Upper lobe of right lung (tissue), 1 donor: Measurements from ENCODE around the gene ECE2. TPM values are rescaled to one million over a fixed set of nuclear protein-coding genes. Genes with fewer than 3 reads are reported as not detected.
A peak's percentile ranks its signal among the peaks of the same experiment; 100 is the strongest.

Experiments used
- ATAC-seq: fragments of 200-7000 bp; cut with Tn5 transposase; one replicate; pipeline ENCODE4 v1.9.1; 2020; ENCODE audit warnings: mild to moderate bottlenecking, moderate library complexity
- DNase-seq: peaks from one replicate; pipeline ENCODE4 v3.0.0-alpha.2; 2020
- H3K27ac ChIP-seq: fragments of 200-600 bp; one replicate; pipeline ENCODE4 v1.8.0; 2022
- H3K27me3 ChIP-seq: fragments of 200-600 bp; one replicate; pipeline ENCODE4 v1.8.0; 2022; ENCODE audit warnings: mild to moderate bottlenecking
- H3K36me3 ChIP-seq: fragments of 200-600 bp; one replicate; pipeline ENCODE4 v1.8.0; 2022
- H3K4me1 ChIP-seq: fragments of 200-600 bp; one replicate; pipeline ENCODE4 v1.8.0; 2022
- H3K4me3 ChIP-seq: fragments of 200-600 bp; one replicate; pipeline ENCODE4 v1.8.0; 2022; ENCODE audit warnings: mild to moderate bottlenecking
- H3K9me3 ChIP-seq: fragments of 200-600 bp; one replicate; pipeline ENCODE4 v1.8.0; 2022
- intact Hi-C: fragments of 100-400 bp; cut with DNase I; formaldehyde crosslinking; loops from one replicate; pipeline ENCODE4 v1.11.0; 2022
- total RNA-seq: library from RNA; stranded (reverse); fragmentation: NEBNext Ultra II Directional; extraction: Animal tissue kit (Norgen Biotek cat#: 25700); gene quantifications from one replicate; pipeline ENCODE4 v1.2.1, GENCODE V29; 2021
- TF ChIP-seq, protein P1 (sequence below): fragments of 200-600 bp; IDR thresholded peaks from one replicate; pipeline ENCODE4 v1.8.0; 2022; ENCODE audit warnings: antibody characterized with exemption
- donor health status: DM: no; HTN: yes; CAD: no; lungs with severe emphysema.

The ECE2 gene
- total RNA-seq, 1 donor from 2014 or later, result not detected

DNA sequence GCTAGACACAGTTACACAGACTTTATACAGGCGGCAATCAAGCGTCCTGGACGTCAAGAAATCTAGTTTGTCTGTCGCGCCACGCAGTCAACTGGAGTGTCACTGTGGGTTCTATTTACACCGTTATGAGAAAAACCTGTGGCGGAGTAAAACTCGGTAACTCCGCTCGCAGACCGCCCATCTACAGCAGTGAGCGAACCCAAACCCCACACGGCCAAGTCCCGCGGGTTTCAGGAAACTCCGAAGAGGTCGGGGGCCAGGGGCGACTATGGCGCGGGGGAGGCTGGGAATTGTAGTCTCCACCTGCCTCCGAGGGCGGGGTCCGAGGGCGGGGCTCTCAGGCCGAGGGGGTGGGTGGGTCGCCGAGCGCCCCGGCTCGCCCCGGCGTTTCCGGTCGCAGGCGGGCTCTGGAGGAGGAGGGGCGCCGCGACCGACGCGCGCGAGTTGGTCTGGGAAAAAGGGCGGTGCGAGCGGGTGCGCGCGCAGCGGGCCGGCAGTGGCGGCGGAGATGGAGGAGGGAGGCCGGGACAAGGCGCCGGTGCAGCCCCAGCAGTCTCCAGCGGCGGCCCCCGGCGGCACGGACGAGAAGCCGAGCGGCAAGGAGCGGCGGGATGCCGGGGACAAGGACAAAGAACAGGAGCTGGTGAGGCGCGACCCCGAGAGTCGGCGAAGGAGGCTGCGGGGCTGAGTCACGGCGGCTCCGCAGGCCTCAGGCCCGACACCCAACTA lies 23.1 kb downstream of the ECE2 start, which contains the start of gene PSMD2:
Gene PSMD2 (plus strand): TSS at position 483 of the 729 bp plus-strand sequence. CDS start 26 bp downstream, at position 509.
- peaks cover 38% of the 10 kb centered on the region for H3K36me3 ChIP-seq
- TF ChIP-seq, protein P1, sequence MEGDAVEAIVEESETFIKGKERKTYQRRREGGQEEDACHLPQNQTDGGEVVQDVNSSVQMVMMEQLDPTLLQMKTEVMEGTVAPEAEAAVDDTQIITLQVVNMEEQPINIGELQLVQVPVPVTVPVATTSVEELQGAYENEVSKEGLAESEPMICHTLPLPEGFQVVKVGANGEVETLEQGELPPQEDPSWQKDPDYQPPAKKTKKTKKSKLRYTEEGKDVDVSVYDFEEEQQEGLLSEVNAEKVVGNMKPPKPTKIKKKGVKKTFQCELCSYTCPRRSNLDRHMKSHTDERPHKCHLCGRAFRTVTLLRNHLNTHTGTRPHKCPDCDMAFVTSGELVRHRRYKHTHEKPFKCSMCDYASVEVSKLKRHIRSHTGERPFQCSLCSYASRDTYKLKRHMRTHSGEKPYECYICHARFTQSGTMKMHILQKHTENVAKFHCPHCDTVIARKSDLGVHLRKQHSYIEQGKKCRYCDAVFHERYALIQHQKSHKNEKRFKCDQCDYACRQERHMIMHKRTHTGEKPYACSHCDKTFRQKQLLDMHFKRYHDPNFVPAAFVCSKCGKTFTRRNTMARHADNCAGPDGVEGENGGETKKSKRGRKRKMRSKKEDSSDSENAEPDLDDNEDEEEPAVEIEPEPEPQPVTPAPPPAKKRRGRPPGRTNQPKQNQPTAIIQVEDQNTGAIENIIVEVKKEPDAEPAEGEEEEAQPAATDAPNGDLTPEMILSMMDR, result no peak
- H3K4me3 ChIP-seq, result peak within 1 kb of the TSS; percentile 96
- ATAC-seq (peak; percentile 100), DNase-seq (peak; percentile 99)
- no peaks in the 10 kb centered on the region for H3K9me3 ChIP-seq
- intact Hi-C loops, result no loop called here
- H3K27ac ChIP-seq, result peak within 1 kb of the TSS; percentile 89
- H3K4me1 ChIP-seq, result peaks cover 19% of the 10 kb centered on the region
- H3K27me3 ChIP-seq, result no peaks in the 10 kb centered on the region

DNA sequence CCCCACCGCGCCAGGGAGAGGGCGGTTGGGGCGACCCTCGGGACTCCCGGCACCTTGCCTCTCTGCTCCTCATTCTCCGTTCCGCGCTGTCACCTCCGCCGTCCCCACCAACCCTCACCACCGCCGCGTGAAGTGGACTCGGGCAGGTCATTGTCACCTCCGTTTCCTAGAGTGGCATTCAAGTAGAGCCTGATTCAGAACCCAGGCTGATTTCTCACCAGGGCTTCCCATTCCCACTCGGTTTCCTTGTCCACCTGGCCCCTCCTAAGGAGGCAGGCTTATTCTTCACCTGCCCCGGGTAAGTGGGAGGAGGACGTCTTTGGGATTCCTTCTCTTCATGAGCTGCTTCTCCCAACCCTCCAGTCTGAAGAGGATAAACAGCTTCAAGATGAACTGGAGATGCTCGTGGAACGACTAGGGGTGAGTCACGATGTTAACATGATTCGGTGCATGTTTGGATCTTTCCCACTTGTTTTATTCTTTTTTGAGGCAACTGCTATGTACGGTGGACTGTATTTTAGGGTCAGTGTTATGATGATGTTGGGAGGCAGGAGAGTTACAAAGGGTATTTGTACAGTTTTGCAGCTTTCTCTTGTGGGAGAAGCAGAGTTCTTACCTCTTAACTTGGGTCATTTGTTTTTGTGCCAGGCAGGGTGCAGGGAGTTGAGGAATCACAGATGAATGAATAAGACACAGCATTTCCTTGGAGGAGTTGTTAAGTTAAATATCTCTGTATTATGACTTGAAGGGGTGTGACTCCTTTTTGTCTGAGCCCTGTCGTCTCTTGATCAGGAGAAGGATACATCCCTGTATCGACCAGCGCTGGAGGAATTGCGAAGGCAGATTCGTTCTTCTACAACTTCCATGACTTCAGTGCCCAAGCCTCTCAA lies 23.9 kb downstream of the ECE2 start:
- no peak for DNase-seq
- ATAC-seq, result no peak

DNA sequence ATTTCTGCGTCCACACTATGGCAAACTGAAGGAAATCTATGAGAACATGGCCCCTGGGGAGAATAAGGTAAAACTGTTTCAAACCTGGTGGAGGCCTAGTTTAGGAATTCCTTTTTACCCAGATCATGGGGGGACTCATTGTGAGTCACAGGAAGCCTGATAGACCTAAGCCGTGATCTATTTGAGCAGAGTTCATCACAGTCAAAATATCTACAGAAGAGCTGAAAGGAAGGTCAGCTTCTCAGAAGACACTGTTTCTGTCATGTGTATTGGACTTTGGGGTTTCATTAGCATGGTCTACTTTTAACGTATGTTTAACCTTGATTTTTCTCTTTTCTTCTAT lies 24.5 kb downstream of the ECE2 start:
- no peaks in the 10 kb centered on the region for H3K9me3 ChIP-seq
- intact Hi-C loops, result no loop called here
- no peak for DNase-seq
- H3K4me3 ChIP-seq, result peak overlapping the region; percentile 96
- TF ChIP-seq, protein P1, result no peak
- no peaks in the 10 kb centered on the region for H3K27me3 ChIP-seq
- H3K4me1 ChIP-seq, result peaks cover 19% of the 10 kb centered on the region
- H3K27ac ChIP-seq, result no peak overlapping the region
- peaks cover 52% of the 10 kb centered on the region for H3K36me3 ChIP-seq
- ATAC-seq, result no peak

More for the DNA sequence above, 23.9 kb downstream of the ECE2 start:
- Histone ChIP-seq H3K27ac (peak overlapping the region; percentile 80), H3K4me1 (peaks cover 19% of the 10 kb centered on the region), H3K27me3 (no peaks in the 10 kb centered on the region), H3K36me3 (peaks cover 46% of the 10 kb centered on the region), H3K4me3 (peak overlapping the region; percentile 96), H3K9me3 (no peaks in the 10 kb centered on the region)
- intact Hi-C loops, result no loop called here
- TF ChIP-seq, protein P1, result no peak

DNA sequence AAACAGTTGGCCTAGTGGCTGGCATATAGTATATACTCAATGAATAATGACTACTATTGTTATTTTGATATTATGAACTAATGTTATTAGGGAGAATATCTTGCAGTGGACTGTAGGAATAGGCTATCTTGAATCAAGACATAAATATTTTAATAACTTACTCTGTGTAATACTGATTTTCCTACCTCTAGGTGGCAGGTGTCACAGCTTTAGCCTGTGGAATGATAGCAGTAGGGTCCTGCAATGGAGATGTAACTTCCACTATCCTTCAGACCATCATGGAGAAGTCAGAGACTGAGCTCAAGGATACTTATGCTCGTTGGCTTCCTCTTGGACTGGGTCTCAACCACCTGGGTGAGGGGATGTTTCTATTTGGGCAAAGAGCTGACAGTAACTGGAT lies 29.8 kb downstream of the ECE2 start:
- Histone ChIP-seq H3K27ac (no peak overlapping the region), H3K9me3 (no peaks in the 10 kb centered on the region), H3K36me3 (peaks cover 83% of the 10 kb centered on the region), H3K27me3 (no peaks in the 10 kb centered on the region), H3K4me3 (no peak overlapping the region), H3K4me1 (peaks cover 3% of the 10 kb centered on the region)
- intact Hi-C loops, result no loop called here
- ATAC-seq (peak; percentile 21), DNase-seq (no peak)
- TF ChIP-seq, protein P1, result peak; percentile 30

DNA sequence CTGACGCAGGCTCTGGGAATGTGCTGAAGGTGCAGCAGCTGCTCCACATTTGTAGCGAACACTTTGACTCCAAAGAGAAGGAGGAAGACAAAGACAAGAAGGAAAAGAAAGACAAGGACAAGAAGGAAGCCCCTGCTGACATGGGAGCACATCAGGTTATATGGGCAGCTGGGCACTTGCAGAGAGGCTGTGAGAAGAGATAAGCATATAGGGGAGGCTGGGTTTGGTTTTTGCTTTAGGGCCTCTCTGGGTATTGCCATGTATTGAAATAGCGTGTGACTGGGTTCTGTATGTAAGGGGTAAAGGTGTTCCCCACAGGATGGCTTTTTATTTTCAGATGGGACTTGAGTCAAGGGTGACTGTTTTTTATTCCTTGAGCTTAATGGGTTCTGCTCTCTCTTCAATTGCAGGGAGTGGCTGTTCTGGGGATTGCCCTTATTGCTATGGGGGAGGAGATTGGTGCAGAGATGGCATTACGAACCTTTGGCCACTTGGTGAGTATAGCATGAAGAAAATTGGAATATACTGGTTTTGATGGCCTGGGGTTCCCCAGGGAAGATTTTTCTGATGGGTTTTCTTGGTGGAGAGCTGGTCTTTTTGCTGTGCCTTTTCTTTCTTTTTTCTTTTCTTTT lies 30.6 kb downstream of the ECE2 start:
- no peak for DNase-seq
- no peaks in the 10 kb centered on the region for H3K4me1 ChIP-seq
- no peaks in the 10 kb centered on the region for H3K9me3 ChIP-seq
- H3K27me3 ChIP-seq, result no peaks in the 10 kb centered on the region
- H3K27ac ChIP-seq, result no peak overlapping the region
- no peak overlapping the region for H3K4me3 ChIP-seq
- TF ChIP-seq, protein P1, result no peak
- intact Hi-C loops, result no loop called here
- no peak for ATAC-seq
- H3K36me3 ChIP-seq, result peaks cover 74% of the 10 kb centered on the region
